Esophagus squamous epithelium (tissue), 5 donors: ENCODE data around the gene RASAL2. TPM values are rescaled to one million over a fixed set of nuclear protein-coding genes. Genes with fewer than 3 reads are reported as not detected.

Source experiments
- DNase-seq: peaks from one replicate; lab custom pipeline; 2025; lab: John Stamatoyannopoulos, UW
- H3K27ac ChIP-seq, 4 donors: fragments of 200-600 bp; sonication (generic); one replicate each; pipeline ENCODE4 v1.5.1; 2016 to 2019; ENCODE audit warnings: mild to moderate bottlenecking in 1 of 4
- H3K27me3 ChIP-seq, 4 donors: fragments of 200-600 bp; sonication (generic); 1 replicate in 3 of 4; 2 replicates in 1 of 4; pipeline versions ENCODE4 v1.5.1 to v1.6.0; 2017 to 2021; ENCODE audit warnings: antibody characterized with exemption in 1 of 4
- H3K36me3 ChIP-seq, 3 donors: fragments of 200-600 bp; sonication (generic); one replicate each; pipeline ENCODE4 v1.5.1; 2016 to 2019
- H3K4me1 ChIP-seq, 3 donors: fragments of 200-600 bp; sonication (generic); one replicate each; pipeline ENCODE4 v1.5.1; 2017 to 2019
- H3K4me3 ChIP-seq, 4 donors: fragments of 200-600 bp; sonication (generic); 1 replicate in 3 of 4; 2 replicates in 1 of 4; pipeline ENCODE4 v1.5.1; 2016 to 2019; ENCODE audit warnings: mild to moderate bottlenecking in 2 of 4, moderate library complexity in 1 of 4
- H3K9me3 ChIP-seq, 3 donors: fragments of 200-600 bp; sonication (generic); one replicate each; pipeline ENCODE4 v1.5.1; 2016 to 2019
- POLR2A ChIP-seq, 4 donors: fragments of 450-650 bp; IDR thresholded peaks; one replicate each; pipeline ENCODE4 v1.6.1; 2017; ENCODE audit warnings: antibody characterized with exemption in 4 of 4, mild to moderate bottlenecking in 4 of 4, moderate library complexity in 3 of 4
- WGBS, 2 donors: methylation state at CpG; one replicate each; pipeline ENCODE4 v1.1.5; 2018; 5-methylcytosine and 5-hydroxymethylcytosine counted together
- intact Hi-C: fragments of 100-400 bp; cut with DNase I; formaldehyde crosslinking; loops from one replicate; pipeline ENCODE4 v1.15.0; 2022
- total RNA-seq, 4 donors: library from RNA; depleted of rRNA; stranded (reverse); fragments of >200 nt; gene quantifications; one replicate each; pipeline ENCODE4 v1.1.0, GENCODE V29; 2016
- TF ChIP-seq, protein P1 (sequence below), 6 experiments: fragments of 450-650 bp in 4 of 6; fragments of 200-600 bp in 2 of 6; sonication (generic) in 2 of 6; IDR thresholded peaks; one replicate each; pipeline ENCODE4 v1.5.1; 2016 to 2019; ENCODE audit warnings: antibody characterized with exemption in 6 of 6, mild to moderate bottlenecking in 4 of 6, moderate library complexity in 4 of 6
- donor health status: DM: yes; HTN: yes; CAD: no.

RASAL2 gene
- total RNA-seq, 4 donors from 2014 or later: 20.4 to 29.8 (median 25.5) TPM

- DNase-seq: no peak
- WGBS, 2 donors: 21 to 45% methylated on average over 2 of the region's 2 CpGs
Measured at GRCh38 chr1:178263341-178263740, 169.4 kb downstream of the RASAL2 start.

GRCh38 chr1:178266113-178266512 lies 172.2 kb downstream of the RASAL2 start:
- TF ChIP-seq POLR2A (IDR thresholded peaks at IDR 0.05): no peak
- TF ChIP-seq, protein P1, sequence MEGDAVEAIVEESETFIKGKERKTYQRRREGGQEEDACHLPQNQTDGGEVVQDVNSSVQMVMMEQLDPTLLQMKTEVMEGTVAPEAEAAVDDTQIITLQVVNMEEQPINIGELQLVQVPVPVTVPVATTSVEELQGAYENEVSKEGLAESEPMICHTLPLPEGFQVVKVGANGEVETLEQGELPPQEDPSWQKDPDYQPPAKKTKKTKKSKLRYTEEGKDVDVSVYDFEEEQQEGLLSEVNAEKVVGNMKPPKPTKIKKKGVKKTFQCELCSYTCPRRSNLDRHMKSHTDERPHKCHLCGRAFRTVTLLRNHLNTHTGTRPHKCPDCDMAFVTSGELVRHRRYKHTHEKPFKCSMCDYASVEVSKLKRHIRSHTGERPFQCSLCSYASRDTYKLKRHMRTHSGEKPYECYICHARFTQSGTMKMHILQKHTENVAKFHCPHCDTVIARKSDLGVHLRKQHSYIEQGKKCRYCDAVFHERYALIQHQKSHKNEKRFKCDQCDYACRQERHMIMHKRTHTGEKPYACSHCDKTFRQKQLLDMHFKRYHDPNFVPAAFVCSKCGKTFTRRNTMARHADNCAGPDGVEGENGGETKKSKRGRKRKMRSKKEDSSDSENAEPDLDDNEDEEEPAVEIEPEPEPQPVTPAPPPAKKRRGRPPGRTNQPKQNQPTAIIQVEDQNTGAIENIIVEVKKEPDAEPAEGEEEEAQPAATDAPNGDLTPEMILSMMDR (IDR thresholded peaks at IDR 0.05): no peak
- H3K9me3 ChIP-seq: no peaks in the 10 kb centered on the region
- H3K36me3 ChIP-seq: no peaks in the 10 kb centered on the region
- no peak for DNase-seq
- no peaks in the 10 kb centered on the region for H3K27me3 ChIP-seq
- peaks cover 0 to 46% (median 17%) of the 10 kb centered on the region in 3 donors for H3K4me1 ChIP-seq
- no peak overlapping the region for H3K27ac ChIP-seq
- intact Hi-C loops: no loop called here
- H3K4me3 ChIP-seq: no peak overlapping the region
- WGBS, 2 donors: 92 to 94% methylated on average over 3 of the region's 3 CpGs

More at GRCh38 chr1:178263341-178263740, 169.4 kb downstream of the RASAL2 start:
- Histone ChIP-seq H3K27me3 (no peaks in the 10 kb centered on the region), H3K27ac (no peak overlapping the region), H3K4me1 (peaks cover 0 to 30% (median 17%) of the 10 kb centered on the region in 3 donors), H3K36me3 (no peaks in the 10 kb centered on the region), H3K9me3 (no peaks in the 10 kb centered on the region), H3K4me3 (no peak overlapping the region)
- TF ChIP-seq, protein P1 (IDR thresholded peaks at IDR 0.05): no peak
- no peak for TF ChIP-seq POLR2A (IDR thresholded peaks at IDR 0.05)
- intact Hi-C loops: no loop called here

- no peak for TF ChIP-seq POLR2A (IDR thresholded peaks at IDR 0.05)
- TF ChIP-seq, protein P1 (IDR thresholded peaks at IDR 0.05): no peak
- Histone ChIP-seq H3K4me3 (no peak overlapping the region), H3K9me3 (no peaks in the 10 kb centered on the region), H3K27ac (no peak overlapping the region), H3K36me3 (no peaks in the 10 kb centered on the region), H3K4me1 (peaks cover 0 to 46% (median 12%) of the 10 kb centered on the region in 3 donors), H3K27me3 (no peaks in the 10 kb centered on the region)
- DNase-seq: no peak
- intact Hi-C loops: no loop called here
- WGBS, 2 donors: 83 to 89% methylated on average over 4 of the region's 4 CpGs
Measured at GRCh38 chr1:178266619-178267066, 172.7 kb downstream of the RASAL2 start.

GRCh38 chr1:178267646-178268094 lies 173.8 kb downstream of the RASAL2 start:
- H3K4me3 ChIP-seq: no peak overlapping the region
- H3K27ac ChIP-seq: no peak overlapping the region
- intact Hi-C loops: no loop called here
- no peak for TF ChIP-seq POLR2A (IDR thresholded peaks at IDR 0.05)
- TF ChIP-seq, protein P1 (IDR thresholded peaks at IDR 0.05): no peak
- no peaks in the 10 kb centered on the region for H3K9me3 ChIP-seq
- peaks cover 0 to 47% (median 7%) of the 10 kb centered on the region in 3 donors for H3K4me1 ChIP-seq
- no peaks in the 10 kb centered on the region for H3K36me3 ChIP-seq
- DNase-seq: no peak
- no peaks in the 10 kb centered on the region for H3K27me3 ChIP-seq
- WGBS, 2 donors: 51 to 58% methylated on average over 3 of the region's 3 CpGs

DNA sequence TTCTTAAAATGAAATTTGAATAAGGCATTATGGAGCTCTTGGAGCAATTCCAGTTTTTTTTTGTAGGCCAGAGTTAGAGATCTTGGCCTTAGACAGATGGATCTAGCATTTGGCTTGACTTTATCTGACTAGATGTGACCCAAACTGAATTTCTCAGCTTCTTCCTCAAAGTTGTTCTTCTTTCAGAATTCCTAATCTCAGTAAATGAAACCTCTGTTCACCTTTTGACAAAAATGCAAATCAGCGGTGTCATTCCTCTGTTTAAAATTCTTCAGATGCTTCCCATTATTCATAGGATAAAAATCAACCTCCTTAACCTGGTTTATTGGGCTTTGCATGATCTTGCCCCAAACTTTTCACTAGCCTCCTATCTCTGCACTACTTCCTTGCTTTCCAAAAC lies 177.6 kb downstream of the RASAL2 start:
- DNase-seq: no peak
- Histone ChIP-seq H3K9me3 (no peaks in the 10 kb centered on the region), H3K27ac (peak overlapping the region in 2 of 4 donors; percentile 36 to 57), H3K27me3 (no peaks in the 10 kb centered on the region), H3K4me1 (peaks cover 0 to 47% (median 3%) of the 10 kb centered on the region in 3 donors), H3K36me3 (no peaks in the 10 kb centered on the region), H3K4me3 (no peak overlapping the region)
- intact Hi-C loops: no loop called here
- TF ChIP-seq, protein P1 (IDR thresholded peaks at IDR 0.05): no peak
- no peak for TF ChIP-seq POLR2A (IDR thresholded peaks at IDR 0.05)
- WGBS, 2 donors: 85 to 96% methylated on average over 1 of the region's 1 CpG
